Neuronal stem cell (in vitro differentiated cells): ENCODE data around the gene HNRNPR.
"Not testable (repeated sequence)": the region's sequence is repeated elsewhere in the genome, so short reads cannot be mapped to it uniquely, and the experiment has no call there.

Experiments
- DNase-seq: peaks from one replicate; pipeline ENCODE4 v3.0.0-alpha.2; 2013; ENCODE audit warnings: low spot score
- H2AFZ ChIP-seq: one replicate; pipeline ENCODE4 v1.6.1; 2013; ENCODE audit warnings: mild to moderate bottlenecking, low read length, inconsistent platforms
- H2AK5ac ChIP-seq: 2 replicates; pipeline ENCODE4 v1.6.1; 2013; ENCODE audit warnings: low read depth, mild to moderate bottlenecking, inconsistent platforms, low read length, moderate library complexity, mixed read lengths
- H2BK120ac ChIP-seq: 2 replicates; pipeline ENCODE4 v1.6.1; 2013; ENCODE audit warnings: low read depth, mild to moderate bottlenecking, inconsistent platforms, low read length, moderate library complexity, mixed read lengths
- H2BK12ac ChIP-seq: one replicate; pipeline ENCODE4 v1.6.1; 2013; ENCODE audit warnings: low read length, inconsistent platforms
- H2BK15ac ChIP-seq: 2 replicates; pipeline ENCODE4 v1.6.1; 2013; ENCODE audit warnings: mild to moderate bottlenecking, low read length, inconsistent platforms, mixed read lengths
- H2BK5ac ChIP-seq: one replicate; pipeline ENCODE4 v1.6.1; 2013; ENCODE audit warnings: inconsistent platforms, mild to moderate bottlenecking, low read length, moderate library complexity
- H3K14ac ChIP-seq: one replicate; pipeline ENCODE4 v1.6.1; 2013; ENCODE audit warnings: low read length, inconsistent platforms
- H3K18ac ChIP-seq: 2 replicates; pipeline ENCODE4 v1.6.1; 2013; ENCODE audit warnings: low read length, inconsistent platforms
- H3K23ac ChIP-seq: 2 replicates; pipeline ENCODE4 v1.6.1; 2013; ENCODE audit warnings: low read depth, mild to moderate bottlenecking, mixed read lengths, low read length, inconsistent platforms; ENCODE audit not compliant: poor library complexity
- H3K27ac ChIP-seq: replicated peaks from 3 replicates; pipeline ENCODE4 v1.5.1; 2013; ENCODE audit warnings: low read length, inconsistent platforms
- H3K27me3 ChIP-seq, 3 experiments: 2 replicates each; pipeline ENCODE4 v1.6.1; 2013; ENCODE audit warnings: low read length in 3 of 3, mild to moderate bottlenecking in 2 of 3, inconsistent platforms in 1 of 3, low read depth in 1 of 3, mixed read lengths in 1 of 3, moderate library complexity in 1 of 3; ENCODE audit not compliant: control insufficient read depth in 3 of 3, insufficient read depth in 3 of 3
- H3K36me3 ChIP-seq, 2 donors: replicated peaks in 1 of 2; 2 replicates each; pipeline ENCODE4 v1.6.1; 2013; ENCODE audit warnings: low read length in 2 of 2; ENCODE audit not compliant: control insufficient read depth in 2 of 2, insufficient read depth in 2 of 2
- H3K4ac ChIP-seq: 2 replicates; pipeline ENCODE4 v1.6.1; 2013; ENCODE audit warnings: inconsistent platforms, mild to moderate bottlenecking, low read length, moderate library complexity
- H3K4me1 ChIP-seq, 2 donors: 1 replicate in 1 of 2; 2 replicates in 1 of 2; pipeline ENCODE4 v1.6.1; 2013; ENCODE audit warnings: low read length in 2 of 2, low read depth in 1 of 2; ENCODE audit not compliant: control insufficient read depth in 2 of 2, insufficient read depth in 1 of 2
- H3K4me2 ChIP-seq: one replicate; pipeline ENCODE4 v1.6.1; 2013; ENCODE audit warnings: mild to moderate bottlenecking, low read length, inconsistent platforms; ENCODE audit not compliant: insufficient read depth, poor library complexity, severe bottlenecking
- H3K4me3 ChIP-seq, 2 donors: 2 replicates each; pipeline ENCODE4 v1.5.1; 2013; ENCODE audit warnings: low read length in 2 of 2, mild to moderate bottlenecking in 2 of 2, inconsistent platforms in 1 of 2, moderate library complexity in 1 of 2
- H3K79me1 ChIP-seq: one replicate; pipeline ENCODE4 v1.6.1; 2013; ENCODE audit warnings: low read depth, mild to moderate bottlenecking, inconsistent platforms, low read length, moderate library complexity
- H3K9ac ChIP-seq: one replicate; pipeline ENCODE4 v1.6.1; 2013; ENCODE audit warnings: mild to moderate bottlenecking, low read depth, low read length, inconsistent platforms; ENCODE audit not compliant: poor library complexity
- H3K9me3 ChIP-seq, 2 donors: replicated peaks in 1 of 2; 2 replicates each; pipeline versions ENCODE3 to v1.6.1; 2013; ENCODE audit warnings: low read length in 2 of 2, mild to moderate bottlenecking in 2 of 2, inconsistent platforms in 1 of 2, low read depth in 1 of 2, mixed read lengths in 1 of 2, moderate library complexity in 1 of 2; ENCODE audit not compliant: control insufficient read depth in 2 of 2, insufficient read depth in 1 of 2
- H4K8ac ChIP-seq: one replicate; pipeline ENCODE4 v1.6.1; 2013; ENCODE audit warnings: low read depth, mild to moderate bottlenecking, inconsistent platforms, low read length, moderate library complexity
- H4K91ac ChIP-seq: one replicate; pipeline ENCODE4 v1.6.1; 2013; ENCODE audit warnings: low read length, low read depth, mild to moderate bottlenecking, inconsistent platforms; ENCODE audit not compliant: poor library complexity
- WGBS, 2 donors: extraction: QIAGEN DNeasy Blood & Tissue Kit; methylation state at CpG; one replicate each; pipeline ENCODE4 v1.1.7; 2013; ENCODE audit warnings: missing lambda C conversion rate in 2 of 2, mixed read lengths in 1 of 2; ENCODE audit not compliant: insufficient read length in 2 of 2, insufficient replicate concordance in 1 of 2; ENCODE audit errors: extremely low coverage in 2 of 2; 5-methylcytosine and 5-hydroxymethylcytosine counted together

Gene HNRNPR

DNA sequence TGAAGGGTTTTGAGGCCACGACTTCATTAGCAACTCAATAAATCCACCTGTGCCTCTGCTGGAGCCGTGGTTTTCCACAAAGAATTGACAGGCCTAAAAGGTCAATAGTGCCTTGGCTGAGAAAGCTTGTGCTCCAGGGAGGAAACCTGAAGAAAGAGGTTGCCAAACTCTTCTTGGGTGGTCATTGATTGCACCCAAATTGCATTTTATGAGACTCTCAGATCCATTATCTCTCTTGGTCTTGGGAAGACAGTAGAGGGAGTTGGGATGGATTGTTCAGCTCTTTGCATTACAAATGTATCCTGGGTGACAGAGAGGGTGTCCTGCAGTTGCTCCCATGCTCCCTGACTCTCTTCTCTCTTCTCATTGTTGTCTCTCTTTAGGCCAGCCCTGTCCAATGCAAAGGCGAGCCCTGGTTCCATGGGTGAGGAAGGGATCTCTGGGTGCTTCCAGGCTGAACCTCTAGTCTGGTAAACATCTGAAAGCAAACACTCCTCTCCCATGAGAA, 80.7 kb downstream of the HNRNPR start:
- Histone ChIP-seq H2BK5ac (no peak overlapping the region), H3K4me2 (no peak overlapping the region), H3K4ac (no peak overlapping the region), H3K18ac (no peak overlapping the region), H2BK120ac (no peak overlapping the region), H3K9ac (no peak overlapping the region), H2AK5ac (no peak overlapping the region), H4K91ac (no peak overlapping the region), H3K4me1 (peaks cover 14 to 15% of the 10 kb centered on the region in 2 donors), H4K8ac (no peak overlapping the region), H3K23ac (no peak overlapping the region), H2BK15ac (no peak overlapping the region), H3K14ac (no peak overlapping the region), H3K79me1 (no peaks in the 10 kb centered on the region), H3K9me3 (no peaks in the 10 kb centered on the region), H3K27ac (peak overlapping the region; percentile 2), H3K4me3 (no peak overlapping the region), H3K36me3 (no peaks in the 10 kb centered on the region), H2AFZ (no peak overlapping the region), H2BK12ac (no peak overlapping the region), H3K27me3 (no peaks in the 10 kb centered on the region)
- WGBS, 2 donors: no CpG with 5 or more reads among the region's 3 CpGs
- DNase-seq: peak; percentile 18

DNA sequence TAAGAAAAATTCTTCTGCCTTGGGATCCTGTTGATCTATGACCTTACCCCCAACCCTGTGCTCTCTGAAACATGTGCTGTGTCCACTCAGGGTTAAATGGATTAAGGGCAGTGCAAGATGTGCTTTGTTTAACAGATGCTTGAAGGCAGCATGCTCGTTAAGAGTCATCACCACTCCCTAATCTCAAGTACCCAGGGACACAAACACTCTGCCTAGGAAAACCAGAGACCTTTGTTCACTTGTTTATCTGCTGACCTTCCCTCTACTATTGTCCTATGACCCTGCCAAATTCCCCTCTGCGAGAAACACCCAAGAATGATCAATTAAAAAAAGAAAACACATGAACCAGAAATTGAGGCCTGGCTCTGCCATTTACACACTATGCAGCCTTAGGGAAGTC, 86.0 kb downstream of the HNRNPR start:
- not testable (repeated sequence) for H3K14ac ChIP-seq, H3K36me3 ChIP-seq, H3K4ac ChIP-seq, H3K23ac ChIP-seq, H4K91ac ChIP-seq, DNase-seq, H3K9me3 ChIP-seq, H2BK120ac ChIP-seq, H3K9ac ChIP-seq, H3K4me3 ChIP-seq, H3K4me1 ChIP-seq, H3K4me2 ChIP-seq, H3K18ac ChIP-seq, H2BK15ac ChIP-seq, H2BK12ac ChIP-seq, H2AK5ac ChIP-seq, H4K8ac ChIP-seq, H3K79me1 ChIP-seq, H2AFZ ChIP-seq, H2BK5ac ChIP-seq, H3K27me3 ChIP-seq
- no CpG with 5 or more reads among the region's 2 CpGs for WGBS, 2 donors
- H3K27ac ChIP-seq: peak overlapping the region; percentile 12

DNA sequence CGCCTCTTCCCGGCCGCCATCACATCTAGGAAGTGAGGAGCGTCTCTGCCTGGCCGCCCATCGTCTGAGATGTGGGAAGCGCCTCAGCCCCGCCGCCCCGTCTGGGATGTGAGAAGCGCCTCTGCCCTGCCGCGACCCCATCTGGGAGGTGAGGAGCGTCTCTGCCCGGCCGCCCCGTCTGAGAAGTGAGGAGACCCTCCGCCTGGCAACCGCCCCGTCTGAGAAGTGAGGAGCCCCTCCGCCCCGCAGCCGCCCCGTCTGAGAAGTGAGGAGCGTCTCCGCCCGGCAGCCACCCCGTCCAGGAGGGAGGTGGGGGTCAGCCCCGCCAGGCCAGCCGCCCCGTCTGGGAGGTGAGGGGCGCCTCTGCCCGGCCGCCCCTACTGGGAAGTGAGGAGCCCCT, 86.7 kb downstream of the HNRNPR start:
- DNase-seq, H3K27ac ChIP-seq, H3K4ac ChIP-seq, H3K9ac ChIP-seq, H3K9me3 ChIP-seq, H3K27me3 ChIP-seq, H3K4me3 ChIP-seq, H3K4me2 ChIP-seq, H4K91ac ChIP-seq, H3K79me1 ChIP-seq, H3K36me3 ChIP-seq, H2AFZ ChIP-seq, H3K23ac ChIP-seq, H2BK15ac ChIP-seq, H4K8ac ChIP-seq, H3K18ac ChIP-seq, H3K14ac ChIP-seq, H2BK5ac ChIP-seq, H3K4me1 ChIP-seq, H2AK5ac ChIP-seq, H2BK120ac ChIP-seq, H2BK12ac ChIP-seq: not testable (repeated sequence)
- WGBS, 2 donors: no CpG with 5 or more reads among the region's 34 CpGs
